SK-N-SH treated with all-trans-retinoic acid at 6 μM for 48 hours (cell line): ENCODE data around the gene STIP1.

Experiments used
- ESRRG ChIP-seq: fragments of 250-450 bp; sonication (Bioruptor Pico); IDR thresholded peaks from 2 replicates; pipeline ENCODE4 v1.6.1; 2021; ENCODE audit warnings: mild to moderate bottlenecking
- ISL1 ChIP-seq: fragments of 250-450 bp; sonication (Bioruptor Pico); IDR thresholded peaks from 2 replicates; pipeline ENCODE4 v2.1.2; 2022; ENCODE audit warnings: mild to moderate bottlenecking, moderate library complexity
- OSR1 ChIP-seq: fragments of 250-450 bp; sonication (Bioruptor Pico); IDR thresholded peaks from 2 replicates; pipeline ENCODE4 v1.8.0; 2022; ENCODE audit warnings: moderate library complexity, mild to moderate bottlenecking, inconsistent platforms
- RARB ChIP-seq: fragments of 250-450 bp; sonication (Bioruptor Pico); IDR thresholded peaks from 2 replicates; pipeline ENCODE4 v1.8.0; 2021; ENCODE audit warnings: mild to moderate bottlenecking, moderate library complexity
- TCF4 ChIP-seq: fragments of 250-450 bp; sonication (Bioruptor Pico); IDR thresholded peaks from 2 replicates; pipeline ENCODE4 v1.8.0; 2021; ENCODE audit warnings: mild to moderate bottlenecking, moderate library complexity, borderline replicate concordance
- ZFP3 ChIP-seq: fragments of 250-450 bp; sonication (Bioruptor Pico); IDR thresholded peaks from 2 replicates; pipeline ENCODE4 v1.5.0; 2020; ENCODE audit warnings: mild to moderate bottlenecking, moderate library complexity
- ZFP30 ChIP-seq: fragments of 450-650 bp; formaldehyde crosslinking; IDR thresholded peaks from 2 replicates; pipeline ENCODE4 v1.5.0; 2022; ENCODE audit warnings: mild to moderate bottlenecking, moderate library complexity
- ZNF565 ChIP-seq: fragments of 450-650 bp; formaldehyde crosslinking; conservative IDR thresholded peaks from 2 replicates; pipeline ENCODE4 v1.5.0; 2020; ENCODE audit warnings: low read depth, mild to moderate bottlenecking, moderate library complexity
- ZNF8 ChIP-seq: fragments of 450-650 bp; formaldehyde crosslinking; IDR thresholded peaks from 2 replicates; pipeline ENCODE4 v1.5.0; 2020; ENCODE audit warnings: mild to moderate bottlenecking, moderate library complexity
- TF ChIP-seq, protein P1 (sequence below): fragments of 250-450 bp; sonication (Bioruptor Pico); IDR thresholded peaks from 2 replicates; pipeline ENCODE4 v1.8.0; 2020; ENCODE audit warnings: mild to moderate bottlenecking, moderate library complexity, borderline replicate concordance

DNA sequence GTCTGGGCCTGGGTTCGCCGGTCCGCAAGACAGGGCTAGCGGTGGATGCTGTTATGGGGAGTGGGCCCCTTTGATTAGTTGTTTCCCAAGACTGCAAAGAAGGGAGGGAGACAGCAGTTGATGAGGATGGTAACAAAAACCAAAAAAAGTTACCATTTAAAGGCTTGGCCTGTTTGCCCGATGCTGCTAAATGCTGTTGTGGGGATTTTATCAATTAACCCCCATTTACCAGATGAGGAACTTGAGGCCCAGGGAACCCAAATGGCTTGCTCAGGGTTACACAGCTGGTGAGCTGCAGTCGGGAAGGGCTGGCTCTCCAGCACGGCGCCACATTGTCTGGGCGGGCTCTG lies 36.7 kb downstream of the STIP1 start:
- TF ChIP-seq ZNF8 (CRISPR knock-in tag) (no peak), ISL1 (CRISPR knock-in tag) (no peak), OSR1 (CRISPR knock-in tag) (no peak), RARB (CRISPR knock-in tag) (no peak), ESRRG (no peak), TCF4 (CRISPR knock-in tag) (no peak), ZFP3 (CRISPR knock-in tag) (no peak), ZFP30 (CRISPR knock-in tag) (no peak), ZNF565 (CRISPR knock-in tag) (no peak)
- TF ChIP-seq, protein P1, sequence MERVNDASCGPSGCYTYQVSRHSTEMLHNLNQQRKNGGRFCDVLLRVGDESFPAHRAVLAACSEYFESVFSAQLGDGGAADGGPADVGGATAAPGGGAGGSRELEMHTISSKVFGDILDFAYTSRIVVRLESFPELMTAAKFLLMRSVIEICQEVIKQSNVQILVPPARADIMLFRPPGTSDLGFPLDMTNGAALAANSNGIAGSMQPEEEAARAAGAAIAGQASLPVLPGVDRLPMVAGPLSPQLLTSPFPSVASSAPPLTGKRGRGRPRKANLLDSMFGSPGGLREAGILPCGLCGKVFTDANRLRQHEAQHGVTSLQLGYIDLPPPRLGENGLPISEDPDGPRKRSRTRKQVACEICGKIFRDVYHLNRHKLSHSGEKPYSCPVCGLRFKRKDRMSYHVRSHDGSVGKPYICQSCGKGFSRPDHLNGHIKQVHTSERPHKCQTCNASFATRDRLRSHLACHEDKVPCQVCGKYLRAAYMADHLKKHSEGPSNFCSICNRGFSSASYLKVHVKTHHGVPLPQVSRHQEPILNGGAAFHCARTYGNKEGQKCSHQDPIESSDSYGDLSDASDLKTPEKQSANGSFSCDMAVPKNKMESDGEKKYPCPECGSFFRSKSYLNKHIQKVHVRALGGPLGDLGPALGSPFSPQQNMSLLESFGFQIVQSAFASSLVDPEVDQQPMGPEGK: no peak
